Testis (tissue), 2 donors: ENCODE data around the gene PRR30.

Experiments used
- POLR2A ChIP-seq: fragments of 450-650 bp; IDR thresholded peaks from one replicate; pipeline ENCODE4 v1.6.1; 2017; ENCODE audit warnings: antibody characterized with exemption, mild to moderate bottlenecking, moderate library complexity
- TF ChIP-seq, protein P1 (sequence below), 3 experiments: fragments of 450-650 bp in 2 of 3; fragments of 200-600 bp in 1 of 3; sonication (generic) in 1 of 3; IDR thresholded peaks; one replicate each; pipeline ENCODE4 v1.5.1; 2016 to 2019; ENCODE audit warnings: antibody characterized with exemption in 3 of 3, mild to moderate bottlenecking in 2 of 3, moderate library complexity in 1 of 3

DNA sequence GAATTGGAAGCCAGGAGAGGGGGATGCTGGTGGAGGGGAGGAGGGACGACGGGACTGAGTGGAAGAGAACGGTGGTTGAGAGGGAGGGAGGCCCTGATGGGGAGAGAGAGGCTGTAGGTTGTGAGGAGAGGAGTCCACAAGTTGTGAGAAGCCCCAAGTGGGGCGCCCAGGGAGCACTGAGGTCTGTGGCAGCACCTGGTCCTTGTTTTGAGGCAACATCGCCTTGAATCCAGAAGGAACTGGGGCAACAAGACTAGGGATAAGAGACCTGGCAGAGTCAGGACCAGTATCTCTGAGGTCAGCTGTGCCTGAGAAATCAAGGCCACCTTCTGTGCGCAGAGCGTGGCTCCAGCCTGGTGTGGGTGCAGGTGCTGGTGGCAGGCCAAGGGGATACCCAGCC lies 1.1 kb downstream of the PRR30 start:
- no peak for TF ChIP-seq POLR2A
- TF ChIP-seq, protein P1, sequence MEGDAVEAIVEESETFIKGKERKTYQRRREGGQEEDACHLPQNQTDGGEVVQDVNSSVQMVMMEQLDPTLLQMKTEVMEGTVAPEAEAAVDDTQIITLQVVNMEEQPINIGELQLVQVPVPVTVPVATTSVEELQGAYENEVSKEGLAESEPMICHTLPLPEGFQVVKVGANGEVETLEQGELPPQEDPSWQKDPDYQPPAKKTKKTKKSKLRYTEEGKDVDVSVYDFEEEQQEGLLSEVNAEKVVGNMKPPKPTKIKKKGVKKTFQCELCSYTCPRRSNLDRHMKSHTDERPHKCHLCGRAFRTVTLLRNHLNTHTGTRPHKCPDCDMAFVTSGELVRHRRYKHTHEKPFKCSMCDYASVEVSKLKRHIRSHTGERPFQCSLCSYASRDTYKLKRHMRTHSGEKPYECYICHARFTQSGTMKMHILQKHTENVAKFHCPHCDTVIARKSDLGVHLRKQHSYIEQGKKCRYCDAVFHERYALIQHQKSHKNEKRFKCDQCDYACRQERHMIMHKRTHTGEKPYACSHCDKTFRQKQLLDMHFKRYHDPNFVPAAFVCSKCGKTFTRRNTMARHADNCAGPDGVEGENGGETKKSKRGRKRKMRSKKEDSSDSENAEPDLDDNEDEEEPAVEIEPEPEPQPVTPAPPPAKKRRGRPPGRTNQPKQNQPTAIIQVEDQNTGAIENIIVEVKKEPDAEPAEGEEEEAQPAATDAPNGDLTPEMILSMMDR (IDR thresholded peaks at IDR 0.05): no peak
